ENCODE results near the gene LRWD1.
"Not testable (repeated sequence)": the region's sequence is repeated elsewhere in the genome, so short reads cannot be mapped to it uniquely, and the experiment has no call there.

The LRWD1 gene

DNA sequence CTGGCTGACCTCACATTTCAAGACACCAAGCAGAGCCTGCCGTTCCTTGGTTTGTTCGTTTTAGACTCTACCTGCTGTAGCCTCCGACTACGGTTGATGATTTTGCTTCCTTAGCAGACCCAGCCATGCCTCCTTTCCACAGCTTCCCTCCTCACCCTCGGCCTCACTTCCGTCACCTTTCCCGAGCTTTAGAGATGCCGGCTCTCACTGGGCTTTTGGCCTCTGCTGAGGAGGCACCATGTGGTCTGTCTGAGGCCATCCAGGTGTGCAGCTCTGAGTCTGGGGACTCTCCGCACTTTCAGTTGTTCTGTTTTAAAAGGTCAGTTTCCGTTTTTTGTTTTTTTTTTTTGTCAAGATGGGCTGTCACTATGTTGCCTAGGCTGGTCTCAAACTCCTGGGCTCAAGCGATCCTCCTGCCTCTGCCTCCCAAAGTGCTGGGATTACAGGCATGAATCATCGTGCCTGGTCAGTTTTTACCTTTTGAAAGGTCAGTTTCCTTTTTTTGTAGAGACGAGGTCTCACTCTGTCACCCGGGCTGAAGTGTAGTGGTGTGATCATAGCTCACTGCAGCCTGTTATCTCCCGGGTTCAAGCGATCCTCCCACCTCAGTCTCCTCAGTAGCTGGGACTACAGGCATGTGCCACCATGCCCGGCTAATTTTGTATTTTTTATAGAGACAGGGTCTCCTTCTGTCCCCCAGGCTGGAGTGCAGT is 19.7 kb upstream of the LRWD1 start:
- DNase-seq: no peak

- no peak for DNase-seq
Measured at GRCh38 chr7:102445674-102446071, 19.1 kb upstream of the LRWD1 start.

- DNase-seq: no peak
Measured at GRCh38 chr7:102446387-102447156, 18.2 kb upstream of the LRWD1 start.

GRCh38 chr7:102447311-102447710 is 17.5 kb upstream of the LRWD1 start:
- DNase-seq: no peak

DNA sequence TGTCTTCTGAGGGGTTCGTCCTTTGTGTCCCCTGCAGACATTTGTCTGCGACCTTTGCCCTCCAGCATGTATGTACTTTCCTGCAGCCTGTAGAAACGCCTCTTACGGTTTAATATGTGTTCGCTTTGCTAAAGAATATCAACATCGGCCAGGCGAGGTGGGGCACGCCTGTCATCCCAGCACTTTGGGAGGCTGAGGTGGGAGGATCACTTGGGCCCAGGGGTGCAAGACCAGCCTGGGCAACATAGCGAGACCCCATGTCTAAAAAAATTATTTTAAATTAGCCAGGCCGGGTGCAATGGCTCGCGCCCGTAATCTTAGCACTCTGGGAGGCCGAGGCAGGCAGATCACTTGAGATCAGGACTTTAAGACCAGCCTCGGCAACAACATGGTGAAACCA is 15.6 kb upstream of the LRWD1 start:
- no peak for DNase-seq

DNA sequence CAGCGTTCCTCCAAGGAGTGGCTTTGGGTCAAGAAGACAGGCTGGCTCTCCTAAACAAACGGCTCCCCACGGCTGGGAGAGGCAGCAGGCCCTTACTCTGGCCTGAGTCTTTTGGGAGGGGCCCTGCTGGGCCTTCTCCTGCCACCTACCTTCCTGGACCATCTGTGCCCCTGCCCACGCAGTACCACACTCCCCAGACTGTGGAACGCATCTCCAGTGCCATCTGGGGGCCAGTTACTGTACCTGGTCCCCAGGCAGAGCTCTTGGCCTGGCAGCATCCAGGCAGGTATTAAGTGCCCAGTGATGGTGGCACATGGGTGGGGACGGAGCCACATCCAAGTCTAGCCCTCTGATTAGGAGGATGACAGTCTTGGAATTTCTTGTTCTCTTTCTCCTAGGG is 14.5 kb upstream of the LRWD1 start:
- no peak for DNase-seq

DNA sequence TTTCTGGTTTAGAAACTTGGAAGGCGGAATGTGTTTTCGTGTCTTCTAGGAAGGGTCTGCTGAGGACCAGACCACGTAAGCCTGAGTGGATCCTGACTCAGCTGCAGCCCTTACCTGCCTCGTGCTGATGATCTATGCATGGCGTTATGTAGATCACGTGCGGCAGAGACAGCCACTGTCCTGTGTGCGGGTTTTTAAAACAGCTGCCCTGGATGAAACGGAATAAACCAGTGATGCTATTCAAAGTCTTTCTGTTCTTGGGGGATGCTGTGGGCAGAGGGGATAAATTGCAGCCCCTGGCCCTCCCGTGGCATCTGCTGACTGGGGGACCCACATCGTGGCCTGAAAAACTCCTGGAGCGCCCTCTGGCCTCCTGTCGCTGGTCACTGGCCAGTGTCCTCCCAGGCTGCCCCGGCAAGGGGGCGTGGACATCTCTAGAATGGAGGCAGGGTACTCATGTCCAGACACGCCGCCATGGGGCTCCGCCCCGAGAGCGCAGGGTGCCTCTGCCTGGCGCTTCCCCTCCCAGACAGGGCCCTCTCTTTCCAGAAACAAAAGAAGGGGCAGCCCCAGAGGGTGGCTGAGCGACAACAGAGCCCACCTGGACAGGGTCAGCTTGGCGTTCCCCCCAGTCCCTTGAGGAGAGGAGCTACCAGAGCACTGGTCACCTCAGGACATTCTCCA is 13.3 kb upstream of the LRWD1 start:
- no peak for DNase-seq

DNA sequence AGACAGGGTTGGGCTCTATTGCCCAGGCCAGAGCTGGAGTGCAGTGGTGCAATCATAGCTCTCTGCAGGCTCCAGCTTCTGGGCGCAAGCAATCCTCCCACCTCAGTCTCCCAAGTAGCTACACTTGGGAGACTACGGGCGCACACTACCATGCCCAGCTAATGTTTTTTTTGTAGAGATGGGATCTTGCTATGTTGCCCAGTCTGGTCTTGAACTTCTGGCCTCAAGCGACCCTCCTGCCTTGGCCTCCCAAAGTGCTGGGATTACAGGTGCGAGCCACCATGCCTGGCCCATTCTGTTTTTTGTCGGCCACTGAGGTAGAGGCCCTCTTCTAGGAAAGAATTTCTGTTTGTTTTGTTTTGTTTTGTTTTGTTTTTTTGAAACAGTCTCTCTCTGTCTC is 12.3 kb upstream of the LRWD1 start:
- DNase-seq: no peak

- no peak for DNase-seq
Measured at GRCh38 chr7:102453319-102453718, 11.5 kb upstream of the LRWD1 start.

DNA sequence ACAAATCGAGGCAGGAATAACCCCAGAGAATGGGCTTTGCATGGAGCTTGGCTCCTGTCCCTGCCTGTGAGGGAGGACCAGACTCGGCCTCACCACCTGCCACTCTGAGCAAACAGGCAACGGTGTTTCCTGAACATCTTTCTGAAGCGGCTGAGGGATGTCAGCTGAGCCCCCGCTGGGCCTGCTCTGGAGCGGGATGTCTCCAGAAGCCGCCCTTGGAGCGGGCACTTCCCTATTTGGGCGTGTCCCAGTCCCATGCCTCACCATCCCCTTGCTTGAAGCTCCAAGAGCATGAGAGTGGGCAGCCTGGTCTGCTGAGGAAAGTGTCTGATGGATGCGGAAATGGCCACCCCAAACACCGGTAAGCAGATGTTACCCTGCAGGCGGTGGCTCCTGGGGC is 10.3 kb upstream of the LRWD1 start:
- no peak for DNase-seq

- DNase-seq: not testable (repeated sequence)
Measured at GRCh38 chr7:102454932-102455331, 9.9 kb upstream of the LRWD1 start.

GRCh38 chr7:102455596-102455995 is 9.2 kb upstream of the LRWD1 start:
- no peak for DNase-seq

DNA sequence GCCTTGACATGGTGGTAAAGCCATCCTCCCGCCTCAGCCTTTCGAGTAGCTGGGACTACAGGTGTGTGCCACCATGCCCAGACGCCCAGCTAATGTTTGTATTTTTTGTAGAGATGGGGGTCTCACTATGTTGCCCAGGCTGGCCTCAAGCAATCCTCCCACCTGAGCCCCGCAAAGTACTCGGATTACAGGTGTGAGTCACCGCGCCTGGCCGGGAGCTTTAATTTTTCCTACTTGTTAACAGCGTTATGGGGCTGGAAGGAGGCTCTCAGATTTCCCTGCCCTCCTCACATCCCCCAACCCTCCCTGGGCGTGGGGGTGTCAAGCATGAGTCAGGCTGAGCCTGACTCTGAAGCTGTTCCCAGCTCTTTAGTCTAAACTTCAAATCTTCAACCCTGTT is 8.5 kb upstream of the LRWD1 start:
- DNase-seq: no peak

DNA sequence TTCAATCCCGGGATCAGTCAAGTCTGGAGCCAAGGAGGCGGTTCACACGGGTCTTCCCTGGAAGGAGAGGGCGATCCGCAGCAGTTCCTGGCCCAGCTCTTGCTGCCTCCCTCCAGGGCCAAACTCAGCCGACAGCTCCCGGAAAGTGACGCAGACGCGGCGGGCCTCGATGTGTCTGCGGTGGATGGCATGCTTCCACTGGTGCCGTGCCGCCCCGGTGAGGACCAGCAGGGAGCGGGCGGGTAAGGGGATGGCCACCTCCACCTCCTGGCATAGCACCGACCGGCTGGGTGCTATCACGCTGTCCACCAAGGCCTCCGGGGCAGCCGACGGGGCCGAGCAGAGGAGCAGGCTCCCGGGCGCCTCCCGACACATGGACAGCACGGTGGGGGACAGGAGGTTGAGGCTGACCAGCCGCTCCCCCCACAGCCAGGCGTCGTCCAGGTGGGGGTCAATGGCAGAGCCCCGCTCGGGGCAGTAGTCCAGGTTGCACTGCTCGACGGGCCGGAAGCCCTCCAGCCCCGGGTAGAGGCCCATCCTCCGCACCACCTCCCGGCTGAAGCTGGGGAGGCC is 7.3 kb upstream of the LRWD1 start:
- DNase-seq: no peak

- DNase-seq: no peak
Measured at GRCh38 chr7:102459221-102459844, 5.5 kb upstream of the LRWD1 start.

DNA sequence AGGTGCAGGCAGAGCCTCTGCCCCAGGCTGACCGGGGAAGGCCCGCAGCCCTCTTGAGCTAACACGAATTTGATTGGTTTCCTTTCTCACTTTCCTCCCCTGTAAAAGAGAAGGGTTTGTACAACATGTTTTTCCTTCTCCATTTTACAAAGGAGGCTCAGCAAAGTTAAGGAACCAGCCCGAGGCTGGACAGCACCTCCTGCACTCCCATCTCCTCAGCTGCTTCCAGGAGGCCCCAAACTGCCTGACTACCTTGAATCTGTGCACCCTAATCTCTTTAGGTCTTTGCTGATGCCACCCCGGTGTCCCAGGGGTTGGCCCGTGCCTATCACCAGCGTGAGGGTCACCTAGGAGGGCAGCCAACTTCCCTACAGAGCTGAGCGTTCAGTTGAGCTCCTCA is 4.3 kb upstream of the LRWD1 start:
- no peak for DNase-seq

DNA sequence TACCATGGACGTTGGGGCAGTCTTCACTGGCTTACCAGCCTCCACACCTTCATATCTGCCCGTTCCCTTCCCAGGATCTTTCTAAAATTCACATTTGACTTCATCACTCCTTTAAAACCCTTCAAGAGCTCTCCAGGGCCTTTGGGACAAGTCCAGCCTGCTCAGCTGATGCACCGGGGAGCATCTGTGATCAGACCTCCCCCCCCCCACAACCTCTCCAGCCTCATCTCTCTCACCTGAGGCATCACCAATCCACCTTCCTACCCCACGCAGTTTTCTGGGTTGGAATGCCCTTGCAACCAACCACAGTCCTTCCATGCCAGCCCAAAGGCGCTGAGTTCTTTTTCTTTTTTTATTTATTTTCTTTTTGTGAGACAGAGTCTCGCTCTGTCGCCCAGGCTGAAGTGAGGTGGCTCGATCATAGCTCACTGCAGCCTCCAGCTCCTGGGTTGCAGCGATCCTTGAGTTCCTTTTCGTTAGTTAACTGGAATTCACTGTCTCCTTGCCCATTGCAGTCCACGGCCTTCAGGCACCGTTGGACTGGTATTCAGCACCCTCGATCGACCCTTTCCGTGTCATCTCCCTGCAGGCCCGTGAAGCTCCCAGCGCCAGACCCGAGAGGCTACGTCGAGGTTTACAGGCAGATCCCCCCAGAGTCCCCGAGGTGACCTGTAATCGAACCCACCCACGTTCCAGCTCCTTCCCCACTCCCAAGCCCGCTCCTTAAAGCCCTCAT is 775 bp upstream of the LRWD1 start:
- no peak for DNase-seq

DNA sequence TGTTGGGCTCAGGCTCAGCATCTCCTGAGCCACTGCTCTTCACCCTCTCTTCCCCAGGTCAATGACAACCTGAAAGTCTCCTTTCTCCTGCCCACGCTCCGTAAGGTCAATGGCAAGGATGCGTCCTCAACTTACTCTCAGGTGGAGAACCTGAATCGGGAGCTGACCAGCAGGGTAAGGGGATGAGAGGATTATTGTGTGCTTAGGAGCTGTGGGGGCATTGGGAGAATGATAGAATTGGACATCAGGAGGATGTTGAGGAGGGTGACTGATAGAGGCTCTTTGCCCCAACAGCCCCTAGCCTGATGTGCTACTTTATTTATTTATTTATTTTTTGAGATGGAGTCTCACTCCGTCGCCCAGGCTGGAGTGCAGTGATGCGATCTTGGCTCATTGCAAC is 1.3 kb downstream of the LRWD1 start:
- DNase-seq: no peak

- no peak for DNase-seq
Measured at GRCh38 chr7:102467581-102468477, 3.0 kb downstream of the LRWD1 start.

DNA sequence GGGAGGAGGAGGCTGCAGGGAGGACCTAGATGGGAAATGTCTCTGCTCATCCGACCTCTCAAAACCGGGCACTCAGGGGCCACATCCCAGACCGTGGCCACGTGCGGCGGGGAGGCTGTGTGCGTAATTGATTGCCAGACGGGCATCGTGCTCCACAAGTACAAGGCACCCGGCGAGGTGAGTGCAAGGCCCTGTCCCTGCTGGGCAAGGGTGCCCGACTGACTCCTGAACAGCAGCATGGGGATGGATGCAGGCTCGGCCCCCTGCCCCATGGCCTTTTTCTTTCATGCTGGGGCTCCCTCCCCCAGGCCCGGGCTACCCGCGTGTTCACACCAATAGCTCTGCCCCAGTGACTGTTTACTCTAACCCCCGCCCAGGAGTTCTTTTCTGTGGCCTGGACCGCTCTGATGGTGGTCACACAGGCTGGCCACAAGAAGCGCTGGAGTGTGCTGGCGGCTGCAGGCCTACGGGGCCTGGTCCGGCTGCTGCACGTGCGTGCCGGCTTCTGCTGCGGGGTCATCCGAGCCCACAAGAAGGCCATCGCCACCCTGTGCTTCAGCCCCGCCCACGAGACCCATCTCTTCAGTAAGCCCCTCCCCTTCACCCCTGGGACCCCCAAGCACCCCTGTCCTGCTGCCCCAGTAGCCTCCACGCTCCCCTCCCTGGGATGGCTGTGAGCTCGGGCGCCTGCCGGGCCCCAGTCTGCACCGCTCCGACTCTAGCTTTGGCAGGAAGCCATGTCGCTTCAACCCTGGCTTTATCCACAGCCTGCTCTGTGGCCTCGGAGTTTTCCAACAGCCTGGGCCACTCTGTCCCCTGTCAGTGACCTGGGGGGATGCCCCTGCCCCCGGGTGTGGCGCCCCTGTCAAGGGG is 3.9 kb downstream of the LRWD1 start:
- DNase-seq: no peak
